Neural progenitor cell (in vitro differentiated cells): ENCODE data around the gene C19orf73. TPM values are rescaled to one million over a fixed set of nuclear protein-coding genes. Genes with fewer than 3 reads are reported as not detected.
A peak's percentile ranks its signal among the peaks of the same experiment; 100 is the strongest.
"Not testable (repeated sequence)": the region's sequence is repeated elsewhere in the genome, so short reads cannot be mapped to it uniquely, and the experiment has no call there.

Source experiments
- DNase-seq: peaks from one replicate; pipeline ENCODE4 v3.0.0-alpha.2; 2016; ENCODE audit warnings: low spot score
- H2AFZ ChIP-seq: fragments of 200-600 bp; sonication (generic); replicated peaks from 2 replicates; pipeline ENCODE4 v1.6.1; 2016; ENCODE audit warnings: antibody characterized with exemption
- H3F3A ChIP-seq: fragments of 200-600 bp; sonication (generic); 2 replicates; pipeline ENCODE4 v1.6.1; 2016; ENCODE audit warnings: antibody characterized with exemption, low read depth
- H3K27ac ChIP-seq: fragments of 200-600 bp; sonication (generic); 2 replicates; pipeline ENCODE4 v1.5.1; 2016; ENCODE audit warnings: mild to moderate bottlenecking
- H3K27me3 ChIP-seq: fragments of 200-600 bp; sonication (generic); 2 replicates; pipeline ENCODE4 v1.6.1; 2016; ENCODE audit warnings: mild to moderate bottlenecking, moderate library complexity
- H3K36me3 ChIP-seq: fragments of 200-600 bp; sonication (generic); 2 replicates; pipeline ENCODE4 v1.5.1; 2016
- H3K4me1 ChIP-seq: fragments of 200-600 bp; sonication (generic); 2 replicates; pipeline ENCODE4 v1.6.1; 2016; ENCODE audit warnings: mixed run types
- H3K4me2 ChIP-seq: fragments of 200-600 bp; sonication (generic); 2 replicates; pipeline ENCODE4 v1.6.1; 2016
- H3K4me3 ChIP-seq: fragments of 200-600 bp; sonication (generic); 2 replicates; pipeline ENCODE4 v1.5.1; 2016
- H3K79me2 ChIP-seq: fragments of 200-600 bp; sonication (generic); 2 replicates; pipeline ENCODE4 v1.6.1; 2016; ENCODE audit warnings: low read depth
- H3K9ac ChIP-seq: fragments of 200-600 bp; sonication (generic); 2 replicates; pipeline ENCODE4 v1.6.1; 2016
- H3K9me3 ChIP-seq: fragments of 200-600 bp; sonication (generic); 2 replicates; pipeline ENCODE4 v1.5.1; 2016; ENCODE audit warnings: low read depth
- H4K20me1 ChIP-seq: fragments of 200-600 bp; sonication (generic); 2 replicates; pipeline ENCODE4 v1.6.1; 2016; ENCODE audit warnings: low read depth
- H3K27ac Mint-ChIP-seq: 3 replicates; pipeline ENCODE4 v1.8.0; 2021; ENCODE audit warnings: mixed read lengths
- H3K27me3 Mint-ChIP-seq: 2 replicates; pipeline ENCODE4 v1.8.0; 2022; ENCODE audit warnings: low read depth, mild to moderate bottlenecking, inconsistent platforms, moderate library complexity, mixed read lengths; ENCODE audit not compliant: insufficient read depth
- H3K36me3 Mint-ChIP-seq: 3 replicates; pipeline ENCODE4 v1.8.0; 2021; ENCODE audit warnings: mixed read lengths
- H3K4me1 Mint-ChIP-seq: 3 replicates; pipeline ENCODE4 v1.8.0; 2021; ENCODE audit warnings: mixed read lengths
- H3K4me3 Mint-ChIP-seq: 3 replicates; pipeline ENCODE4 v1.8.0; 2021; ENCODE audit warnings: mild to moderate bottlenecking, moderate library complexity, mixed read lengths
- H3K9me3 Mint-ChIP-seq: 3 replicates; pipeline ENCODE4 v1.8.0; 2020; ENCODE audit warnings: mixed read lengths
- EZH2 ChIP-seq: fragments of 200-600 bp; sonication (generic); IDR thresholded peaks from 2 replicates; pipeline ENCODE4 v1.6.1; 2017; ENCODE audit warnings: antibody characterized with exemption, mild to moderate bottlenecking, moderate library complexity
- EZH2phosphoT487 ChIP-seq: fragments of 200-600 bp; sonication (generic); IDR thresholded peaks from 2 replicates; pipeline ENCODE4 v1.6.1; 2017; ENCODE audit warnings: antibody characterized with exemption
- total RNA-seq: library from RNA; depleted of rRNA; stranded (reverse); fragments of >200 nt; gene quantifications from 2 replicates; pipeline ENCODE4 v1.2.3, GENCODE V29; 2015; ENCODE audit warnings: low replicate concordance
- TF ChIP-seq, protein P1 (sequence below): fragments of 200-600 bp; sonication (generic); IDR thresholded peaks from 2 replicates; pipeline ENCODE4 v1.5.1; 2017; ENCODE audit warnings: antibody characterized with exemption, mild to moderate bottlenecking

C19orf73 gene
- total RNA-seq, 1 donor from 2014 or later: not detected

DNA sequence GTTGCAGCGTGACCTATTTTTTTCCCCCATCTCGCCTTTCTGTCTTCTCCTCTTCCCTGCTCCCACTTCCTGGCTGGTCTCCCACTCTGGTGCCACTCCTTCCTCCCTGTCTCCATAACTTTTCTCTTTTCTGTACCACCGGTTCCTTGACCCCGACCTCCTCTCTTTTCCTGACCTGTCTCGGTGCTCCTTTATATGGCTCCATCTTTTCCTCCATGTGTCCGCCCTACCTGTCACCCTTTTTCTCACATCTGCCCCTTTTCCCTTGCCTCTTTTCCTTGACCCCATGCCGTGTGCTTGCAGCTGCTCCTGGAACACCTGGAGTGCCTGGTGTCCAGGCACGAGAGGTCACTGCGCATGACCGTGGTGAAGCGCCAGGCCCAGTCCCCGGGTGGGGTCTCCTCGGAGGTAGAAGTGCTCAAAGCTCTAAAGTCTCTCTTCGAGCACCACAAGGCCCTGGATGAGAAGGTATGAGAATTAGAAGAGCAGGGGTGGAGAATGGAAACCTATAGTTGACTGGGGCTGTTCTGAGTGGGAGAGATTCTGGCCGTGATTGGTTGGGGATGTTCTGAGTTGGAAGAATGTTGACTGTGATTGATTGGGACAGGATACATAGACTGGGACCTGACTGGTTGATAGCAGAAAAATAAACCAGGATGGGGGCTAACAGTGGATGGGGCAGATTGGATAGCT, 9.7 kb upstream of the C19orf73 start:
- peaks cover 18% of the 10 kb centered on the region for H3K4me1 Mint-ChIP-seq
- Histone ChIP-seq H3K4me1 (no peaks in the 10 kb centered on the region), H3K27me3 (peaks cover 3% of the 10 kb centered on the region), H3K79me2 (no peaks in the 10 kb centered on the region), H3K9me3 (no peaks in the 10 kb centered on the region), H3K9ac (no peak overlapping the region), H3F3A (peaks cover 26% of the 10 kb centered on the region), H3K36me3 (no peaks in the 10 kb centered on the region), H4K20me1 (no peaks in the 10 kb centered on the region), H3K27ac (no peak overlapping the region), H2AFZ (peak overlapping the region; percentile 67), H3K4me2 (peak overlapping the region; percentile 32), H3K4me3 (peak overlapping the region; percentile 39)
- no peak overlapping the region for H3K27ac Mint-ChIP-seq
- DNase-seq: no peak
- H3K36me3 Mint-ChIP-seq: peaks cover 5% of the 10 kb centered on the region
- H3K9me3 Mint-ChIP-seq: peaks cover 2% of the 10 kb centered on the region
- TF ChIP-seq, protein P1, sequence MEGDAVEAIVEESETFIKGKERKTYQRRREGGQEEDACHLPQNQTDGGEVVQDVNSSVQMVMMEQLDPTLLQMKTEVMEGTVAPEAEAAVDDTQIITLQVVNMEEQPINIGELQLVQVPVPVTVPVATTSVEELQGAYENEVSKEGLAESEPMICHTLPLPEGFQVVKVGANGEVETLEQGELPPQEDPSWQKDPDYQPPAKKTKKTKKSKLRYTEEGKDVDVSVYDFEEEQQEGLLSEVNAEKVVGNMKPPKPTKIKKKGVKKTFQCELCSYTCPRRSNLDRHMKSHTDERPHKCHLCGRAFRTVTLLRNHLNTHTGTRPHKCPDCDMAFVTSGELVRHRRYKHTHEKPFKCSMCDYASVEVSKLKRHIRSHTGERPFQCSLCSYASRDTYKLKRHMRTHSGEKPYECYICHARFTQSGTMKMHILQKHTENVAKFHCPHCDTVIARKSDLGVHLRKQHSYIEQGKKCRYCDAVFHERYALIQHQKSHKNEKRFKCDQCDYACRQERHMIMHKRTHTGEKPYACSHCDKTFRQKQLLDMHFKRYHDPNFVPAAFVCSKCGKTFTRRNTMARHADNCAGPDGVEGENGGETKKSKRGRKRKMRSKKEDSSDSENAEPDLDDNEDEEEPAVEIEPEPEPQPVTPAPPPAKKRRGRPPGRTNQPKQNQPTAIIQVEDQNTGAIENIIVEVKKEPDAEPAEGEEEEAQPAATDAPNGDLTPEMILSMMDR: no peak
- TF ChIP-seq EZH2phosphoT487 (no peak), EZH2 (no peak)
- H3K27me3 Mint-ChIP-seq: peaks cover 13% of the 10 kb centered on the region
- H3K4me3 Mint-ChIP-seq: peak overlapping the region; percentile 89

DNA sequence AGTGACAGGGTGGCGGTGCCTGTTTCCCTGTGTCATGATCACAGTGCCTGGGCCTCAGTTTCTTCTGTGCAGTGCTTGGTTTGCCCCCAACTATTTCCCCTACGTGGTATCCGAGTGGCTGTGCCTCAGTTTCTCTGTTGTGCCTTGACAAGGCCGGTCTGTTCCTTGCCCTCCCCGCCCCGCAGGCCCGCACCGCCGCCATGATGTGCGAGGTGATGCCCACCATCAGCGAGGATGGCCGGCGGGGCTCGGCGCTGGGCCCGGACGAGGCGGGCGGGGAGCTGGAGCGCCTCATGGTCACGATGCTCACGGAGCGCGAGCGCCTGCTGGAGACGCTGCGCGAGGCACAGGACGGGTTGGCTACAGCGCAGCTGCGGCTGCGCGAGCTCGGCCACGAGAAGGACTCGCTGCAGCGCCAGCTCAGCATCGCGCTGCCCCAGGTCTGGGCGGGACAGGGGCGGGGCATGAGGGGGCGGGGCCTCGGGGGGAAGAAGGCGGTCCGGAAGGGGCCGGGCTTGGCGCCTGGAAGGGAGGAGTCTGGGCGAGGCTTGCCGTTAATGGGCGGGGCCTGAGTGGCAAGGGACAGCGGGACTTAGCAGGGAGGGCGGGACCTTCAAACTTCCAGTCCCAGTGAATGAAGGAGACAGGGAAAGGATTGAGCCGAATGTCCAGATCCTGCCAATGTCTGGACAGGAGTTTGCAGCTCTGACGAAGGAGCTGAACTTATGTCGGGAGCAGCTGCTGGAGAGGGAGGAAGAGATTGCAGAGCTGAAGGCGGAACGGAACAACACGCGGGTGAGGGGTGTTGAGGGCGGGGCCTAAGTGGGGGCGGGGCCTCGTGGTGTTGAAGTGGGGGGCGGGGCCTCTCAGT, 9.0 kb upstream of the C19orf73 start:
- Histone ChIP-seq H2AFZ (peak overlapping the region; percentile 89), H3F3A (peaks cover 18% of the 10 kb centered on the region), H3K4me3 (peak overlapping the region; percentile 39), H3K4me1 (no peaks in the 10 kb centered on the region), H3K79me2 (no peaks in the 10 kb centered on the region), H3K27ac (no peak overlapping the region), H3K4me2 (peak overlapping the region; percentile 70), H4K20me1 (no peaks in the 10 kb centered on the region), H3K27me3 (peaks cover 11% of the 10 kb centered on the region), H3K36me3 (no peaks in the 10 kb centered on the region), H3K9ac (no peak overlapping the region), H3K9me3 (no peaks in the 10 kb centered on the region)
- Mint-ChIP-seq H3K27ac (no peak overlapping the region), H3K9me3 (peaks cover 2% of the 10 kb centered on the region), H3K4me1 (peaks cover 18% of the 10 kb centered on the region), H3K4me3 (peak overlapping the region; percentile 89), H3K27me3 (peaks cover 15% of the 10 kb centered on the region), H3K36me3 (peaks cover 5% of the 10 kb centered on the region)
- no peak for TF ChIP-seq EZH2
- TF ChIP-seq, protein P1: peak; percentile 25
- no peak for TF ChIP-seq EZH2phosphoT487
- DNase-seq: peak; percentile 97

DNA sequence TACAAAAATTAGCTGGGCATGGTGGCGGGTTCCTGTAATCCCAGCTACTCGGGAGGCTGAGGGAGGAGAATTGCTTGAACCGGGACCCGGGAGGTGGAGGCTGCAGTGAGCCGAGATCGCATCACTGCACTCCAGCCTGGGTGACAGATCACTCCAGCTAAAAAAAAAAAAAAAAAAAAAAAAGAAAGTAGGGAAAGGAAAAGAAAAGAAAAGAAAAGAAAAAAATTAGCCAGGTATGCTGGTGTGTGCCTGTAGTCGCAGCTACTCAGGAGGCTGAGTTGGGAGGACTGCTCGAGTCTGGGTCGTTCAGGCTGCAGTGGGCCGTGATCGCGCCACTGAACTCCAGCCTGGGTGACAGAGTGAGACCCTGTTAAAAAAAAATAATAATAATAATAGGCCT, 8.3 kb upstream of the C19orf73 start:
- peaks cover 15% of the 10 kb centered on the region for H3K27me3 Mint-ChIP-seq

More for the DNA sequence above, 8.3 kb upstream of the C19orf73 start:
- H3F3A ChIP-seq: peaks cover 12% of the 10 kb centered on the region
- not testable (repeated sequence) for H3K4me3 Mint-ChIP-seq, H3K9me3 ChIP-seq, H3K27ac ChIP-seq, H3K4me1 ChIP-seq, H2AFZ ChIP-seq, H3K79me2 ChIP-seq, H3K27ac Mint-ChIP-seq, DNase-seq, H3K36me3 ChIP-seq, H3K9ac ChIP-seq, H4K20me1 ChIP-seq, H3K36me3 Mint-ChIP-seq, H3K9me3 Mint-ChIP-seq
- H3K4me2 ChIP-seq: peak overlapping the region; percentile 70
- peaks cover 17% of the 10 kb centered on the region for H3K27me3 ChIP-seq
- peak overlapping the region; percentile 39 for H3K4me3 ChIP-seq
- H3K4me1 Mint-ChIP-seq: peaks cover 18% of the 10 kb centered on the region
